Activated naive CD8-positive, alpha-beta T cell (primary cell): ENCODE data around the gene TCOF1.

ENCODE experiments used
- H3K27ac Mint-ChIP-seq: one replicate; pipeline ENCODE4 v1.8.0; 2021; ENCODE audit warnings: mixed read lengths
- H3K27me3 Mint-ChIP-seq: one replicate; pipeline ENCODE4 v1.8.0; 2021; ENCODE audit warnings: mixed read lengths
- H3K36me3 Mint-ChIP-seq: one replicate; pipeline ENCODE4 v1.8.0; 2021; ENCODE audit warnings: mixed read lengths
- H3K4me1 Mint-ChIP-seq: one replicate; pipeline ENCODE4 v1.8.0; 2021; ENCODE audit warnings: low read depth, mixed read lengths
- H3K4me3 Mint-ChIP-seq: one replicate; pipeline ENCODE4 v1.8.0; 2021; ENCODE audit warnings: mild to moderate bottlenecking, mixed read lengths
- H3K9me3 Mint-ChIP-seq: one replicate; pipeline ENCODE4 v1.8.0; 2021; ENCODE audit warnings: low read depth, mixed read lengths

The TCOF1 gene

GRCh38 chr5:150384701-150385100 lies 27.2 kb downstream of the TCOF1 start:
- Mint-ChIP-seq H3K9me3 (no peaks in the 10 kb centered on the region), H3K27ac (no peak overlapping the region), H3K4me1 (no peaks in the 10 kb centered on the region), H3K27me3 (no peaks in the 10 kb centered on the region), H3K4me3 (no peak overlapping the region), H3K36me3 (peaks cover 3% of the 10 kb centered on the region)

- Mint-ChIP-seq H3K27ac (no peak overlapping the region), H3K4me1 (no peaks in the 10 kb centered on the region), H3K36me3 (peaks cover 3% of the 10 kb centered on the region), H3K9me3 (no peaks in the 10 kb centered on the region), H3K27me3 (no peaks in the 10 kb centered on the region), H3K4me3 (no peak overlapping the region)
Measured at GRCh38 chr5:150386024-150386855, 28.7 kb downstream of the TCOF1 start.

GRCh38 chr5:150389531-150390266 lies 32.2 kb downstream of the TCOF1 start:
- no peaks in the 10 kb centered on the region for H3K27me3 Mint-ChIP-seq
- H3K27ac Mint-ChIP-seq, result no peak overlapping the region
- H3K9me3 Mint-ChIP-seq, result no peaks in the 10 kb centered on the region
- no peak overlapping the region for H3K4me3 Mint-ChIP-seq
- H3K4me1 Mint-ChIP-seq, result no peaks in the 10 kb centered on the region
- peaks cover 2% of the 10 kb centered on the region for H3K36me3 Mint-ChIP-seq

- H3K4me1 Mint-ChIP-seq, result no peaks in the 10 kb centered on the region
- no peak overlapping the region for H3K27ac Mint-ChIP-seq
- H3K4me3 Mint-ChIP-seq, result no peak overlapping the region
- no peaks in the 10 kb centered on the region for H3K9me3 Mint-ChIP-seq
- H3K27me3 Mint-ChIP-seq, result no peaks in the 10 kb centered on the region
- H3K36me3 Mint-ChIP-seq, result peaks cover 2% of the 10 kb centered on the region
Measured at GRCh38 chr5:150391064-150391834, 33.8 kb downstream of the TCOF1 start.

- Mint-ChIP-seq H3K4me3 (no peak overlapping the region), H3K9me3 (no peaks in the 10 kb centered on the region), H3K27ac (no peak overlapping the region), H3K4me1 (no peaks in the 10 kb centered on the region), H3K27me3 (no peaks in the 10 kb centered on the region), H3K36me3 (peaks cover 2% of the 10 kb centered on the region)
Measured at GRCh38 chr5:150391986-150392385, 34.5 kb downstream of the TCOF1 start.

GRCh38 chr5:150392680-150393079 lies 35.2 kb downstream of the TCOF1 start:
- Mint-ChIP-seq H3K36me3 (no peaks in the 10 kb centered on the region), H3K27me3 (no peaks in the 10 kb centered on the region), H3K4me3 (no peak overlapping the region), H3K9me3 (no peaks in the 10 kb centered on the region), H3K4me1 (no peaks in the 10 kb centered on the region), H3K27ac (no peak overlapping the region)

- Mint-ChIP-seq H3K27ac (no peak overlapping the region), H3K9me3 (no peaks in the 10 kb centered on the region), H3K4me1 (no peaks in the 10 kb centered on the region), H3K4me3 (no peak overlapping the region), H3K36me3 (no peaks in the 10 kb centered on the region), H3K27me3 (no peaks in the 10 kb centered on the region)
Measured at GRCh38 chr5:150393096-150393645, 35.7 kb downstream of the TCOF1 start.

GRCh38 chr5:150394131-150394530 lies 36.6 kb downstream of the TCOF1 start:
- no peaks in the 10 kb centered on the region for H3K4me1 Mint-ChIP-seq
- no peaks in the 10 kb centered on the region for H3K27me3 Mint-ChIP-seq
- H3K36me3 Mint-ChIP-seq, result no peaks in the 10 kb centered on the region
- no peak overlapping the region for H3K4me3 Mint-ChIP-seq
- peak overlapping the region; percentile 22 for H3K27ac Mint-ChIP-seq
- no peaks in the 10 kb centered on the region for H3K9me3 Mint-ChIP-seq

GRCh38 chr5:150394912-150395687 lies 37.6 kb downstream of the TCOF1 start:
- H3K9me3 Mint-ChIP-seq, result no peaks in the 10 kb centered on the region
- H3K4me3 Mint-ChIP-seq, result no peak overlapping the region
- no peaks in the 10 kb centered on the region for H3K36me3 Mint-ChIP-seq
- H3K27ac Mint-ChIP-seq, result peak overlapping the region; percentile 28
- no peaks in the 10 kb centered on the region for H3K27me3 Mint-ChIP-seq
- H3K4me1 Mint-ChIP-seq, result no peaks in the 10 kb centered on the region

- Mint-ChIP-seq H3K27ac (no peak overlapping the region), H3K36me3 (no peaks in the 10 kb centered on the region), H3K27me3 (no peaks in the 10 kb centered on the region), H3K4me1 (no peaks in the 10 kb centered on the region), H3K4me3 (no peak overlapping the region), H3K9me3 (no peaks in the 10 kb centered on the region)
Measured at GRCh38 chr5:150395688-150395975, 38.1 kb downstream of the TCOF1 start.

- peak overlapping the region; percentile 73 for H3K27ac Mint-ChIP-seq
Measured at GRCh38 chr5:150396267-150396666, 38.8 kb downstream of the TCOF1 start.

GRCh38 chr5:150397146-150397781 lies 39.8 kb downstream of the TCOF1 start:
- no peak overlapping the region for H3K4me3 Mint-ChIP-seq
- H3K27me3 Mint-ChIP-seq, result no peaks in the 10 kb centered on the region
- no peaks in the 10 kb centered on the region for H3K4me1 Mint-ChIP-seq
- no peak overlapping the region for H3K27ac Mint-ChIP-seq
- no peaks in the 10 kb centered on the region for H3K36me3 Mint-ChIP-seq
- no peaks in the 10 kb centered on the region for H3K9me3 Mint-ChIP-seq

More at GRCh38 chr5:150396267-150396666, 38.8 kb downstream of the TCOF1 start:
- Mint-ChIP-seq H3K27me3 (no peaks in the 10 kb centered on the region), H3K36me3 (no peaks in the 10 kb centered on the region), H3K9me3 (no peaks in the 10 kb centered on the region), H3K4me3 (no peak overlapping the region), H3K4me1 (no peaks in the 10 kb centered on the region)

- Mint-ChIP-seq H3K36me3 (no peaks in the 10 kb centered on the region), H3K9me3 (no peaks in the 10 kb centered on the region), H3K27ac (no peak overlapping the region), H3K4me1 (no peaks in the 10 kb centered on the region), H3K27me3 (no peaks in the 10 kb centered on the region), H3K4me3 (no peak overlapping the region)
Measured at GRCh38 chr5:150397782-150398721, 40.6 kb downstream of the TCOF1 start.
